ENCODE measurements around the gene LUC7L. TPM values are rescaled to one million over a fixed set of nuclear protein-coding genes. Genes with fewer than 3 reads are reported as not detected.

Gene LUC7L
- total and polyA plus RNA-seq, 7 experiments from 2014 or later, result 6.9 to 177 (median 148) TPM

DNA sequence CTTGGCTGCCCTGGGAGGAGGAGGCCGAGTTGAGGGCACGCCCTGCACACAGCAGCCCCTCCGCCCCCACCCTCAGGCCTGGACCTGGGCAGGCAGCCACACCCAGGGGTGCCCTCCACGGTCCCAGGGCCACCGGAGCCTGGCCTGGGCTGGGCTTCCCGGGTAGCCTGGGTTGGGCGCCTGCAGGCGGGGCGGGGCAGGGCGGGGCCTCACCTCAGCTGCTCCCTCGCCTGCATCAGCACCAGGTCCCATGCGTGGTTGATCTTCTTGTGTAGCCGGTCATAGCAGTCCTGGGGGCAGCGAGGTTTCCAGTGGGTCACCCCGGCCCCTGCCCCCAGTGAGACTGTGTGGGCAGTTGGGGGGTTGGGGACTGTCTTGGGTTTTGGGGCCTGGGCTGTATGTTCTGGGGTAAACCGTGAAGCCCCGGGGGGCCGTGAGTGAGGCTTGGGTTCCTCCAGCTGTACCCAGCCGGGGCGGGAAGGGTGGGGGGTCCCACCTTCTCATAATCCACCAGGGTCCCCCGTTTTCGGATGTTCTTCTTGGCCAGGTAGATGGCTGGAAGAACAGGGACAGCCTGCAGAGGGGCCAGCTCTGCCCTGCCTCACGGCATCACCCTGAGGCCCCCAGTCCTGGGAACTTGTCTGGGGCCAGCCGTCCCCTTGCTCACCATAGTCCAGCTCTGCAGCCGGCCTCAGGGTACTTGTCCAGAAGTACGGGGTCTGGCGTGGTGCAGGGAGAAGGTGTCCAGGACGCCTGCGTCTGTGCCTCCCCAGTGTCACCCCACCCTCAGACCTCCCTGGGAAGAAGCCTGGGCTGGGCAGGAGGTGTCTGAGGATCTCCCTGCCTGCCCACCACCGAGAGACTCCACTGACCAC lies 44.5 kb upstream of the LUC7L start:
- POLR2A ChIA-PET, result no interaction called here
- Mint-ChIP-seq H3K9me3 (peaks cover 0 to 2% (median 0%) of the 10 kb centered on the region in 11 donors), H3K4me1 (peaks cover 0 to 6% (median 2%) of the 10 kb centered on the region in 7 donors), H3K27ac (no peak overlapping the region), H3K4me3 (no peak overlapping the region), H3K27me3 (peaks cover 0 to 31% (median 12%) of the 10 kb centered on the region in 5 donors), H3K36me3 (no peaks in the 10 kb centered on the region)
- no peaks in the 10 kb centered on the region for H3K36me3 ChIP-seq (ENCODE audit: control insufficient read depth in 2 of 3, insufficient read depth in 3 of 3, low read length in 3 of 3)
- ATAC-seq (no peak), DNase-seq (no peak)
- H3K27me3 ChIP-seq (ENCODE audit: control insufficient read depth in 2 of 2, insufficient read depth in 2 of 2, low read length in 2 of 2), result peaks cover 0 to 3% of the 10 kb centered on the region in 2 donors
- peaks cover 0 to under 1% of the 10 kb centered on the region in 2 donors for H3K4me1 ChIP-seq (ENCODE audit: control insufficient read depth in 2 of 2, insufficient read depth in 2 of 2, low read length in 2 of 2)
- intact Hi-C loops (cut with micrococcal nuclease), result no loop called here
- no peaks in the 10 kb centered on the region for H3K9me3 ChIP-seq (ENCODE audit: control insufficient read depth in 2 of 3, low read length in 3 of 3)
- CTCF ChIA-PET, result no interaction called here
- no peak overlapping the region for H3K27ac ChIP-seq (ENCODE audit: low read depth, low read length)
- H3K4me3 ChIP-seq (ENCODE audit: low read length), result no peak overlapping the region

DNA sequence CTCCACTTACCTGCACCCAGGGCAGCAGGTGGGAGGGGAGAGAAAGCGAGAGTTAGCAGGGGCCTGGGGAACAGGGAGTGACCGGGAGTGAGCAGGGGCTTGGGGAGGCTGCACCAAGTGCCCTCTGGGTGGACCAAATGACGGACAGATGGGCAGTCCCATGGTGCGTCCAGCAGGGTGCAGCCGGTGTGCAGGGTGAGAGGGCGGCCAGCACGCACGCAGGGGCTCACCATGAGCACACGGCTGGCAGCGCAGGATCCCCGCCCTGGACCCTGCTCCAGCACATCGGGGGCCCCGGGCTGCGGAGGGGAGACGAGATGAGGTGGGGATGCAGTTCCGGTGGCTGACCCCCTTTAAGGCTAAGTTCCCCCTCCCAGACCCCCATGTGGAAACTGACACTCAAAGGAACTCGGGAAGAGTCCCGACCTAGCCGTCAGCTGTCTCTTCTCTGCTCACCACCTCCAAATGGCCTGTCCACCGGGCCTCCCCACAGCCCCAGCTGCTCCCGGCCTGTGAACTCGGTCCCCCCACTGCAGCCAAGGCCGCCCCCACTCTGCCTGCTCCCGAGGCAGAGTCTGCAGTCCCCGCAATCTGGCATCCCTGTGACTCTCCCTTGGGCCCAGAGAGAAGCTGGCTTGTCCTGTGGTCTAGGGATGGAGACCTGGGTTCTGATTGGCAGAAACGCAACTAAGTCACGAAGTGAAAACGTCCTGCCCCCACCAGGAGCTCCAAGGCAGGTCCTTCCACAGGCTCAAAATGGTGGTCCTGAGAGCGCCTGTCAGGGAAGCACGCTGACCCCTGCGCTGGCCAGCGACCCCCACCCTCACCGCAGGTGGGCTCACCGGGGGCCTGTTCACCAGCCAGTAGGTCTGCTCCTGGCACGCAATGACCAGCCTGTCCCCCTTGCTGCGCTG lies 43.6 kb upstream of the LUC7L start:
- intact Hi-C loops (cut with micrococcal nuclease), result no loop called here

DNA sequence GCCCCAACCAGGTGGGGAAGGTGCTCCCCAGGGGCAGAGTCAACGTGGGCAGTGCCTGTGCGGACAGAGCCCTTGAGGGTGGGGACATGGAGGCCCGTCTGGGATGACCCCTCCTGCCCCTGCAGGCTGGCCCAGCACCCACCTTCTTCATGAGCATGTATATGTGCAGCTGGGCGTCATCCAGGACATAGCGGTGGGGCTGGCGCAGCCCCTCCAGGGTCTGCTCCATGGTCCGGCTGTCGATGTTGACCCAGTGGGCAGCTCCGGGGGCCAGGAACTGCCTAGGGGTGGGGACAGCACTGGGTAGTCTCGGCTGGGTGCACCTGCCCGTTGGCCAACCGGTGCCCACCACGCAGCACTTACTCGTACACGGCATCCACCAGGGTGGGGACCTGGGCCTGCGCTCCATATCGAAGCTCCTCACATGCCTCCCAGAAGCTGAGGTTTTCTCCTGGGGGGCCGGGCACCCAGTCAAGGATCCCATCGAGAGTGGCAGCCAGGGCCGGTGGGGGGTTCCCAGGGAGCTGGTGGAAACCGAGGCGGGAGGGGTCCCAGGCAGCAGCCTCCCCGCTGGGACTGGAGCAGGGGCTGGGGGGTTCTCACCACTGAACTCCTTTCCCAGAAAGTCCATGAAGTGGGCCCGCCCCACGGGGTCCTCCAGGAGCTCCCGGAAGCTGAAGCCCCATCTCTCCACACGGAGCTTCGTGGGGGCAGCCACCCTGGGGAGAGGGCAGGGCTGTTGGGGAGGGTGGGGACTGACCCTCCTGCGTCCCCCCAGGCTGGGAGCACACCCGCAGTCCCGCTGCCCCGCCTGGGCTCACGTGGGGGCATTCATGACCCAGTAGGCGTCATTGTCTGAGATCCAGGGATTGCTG lies 41.4 kb upstream of the LUC7L start:
- ChIA-PET POLR2A (no interaction called here), CTCF (no interaction called here)
- intact Hi-C loops (cut with micrococcal nuclease), result no loop called here
- no peak overlapping the region for H3K27ac Mint-ChIP-seq
- peaks cover 0 to 3% (median 0%) of the 10 kb centered on the region in 11 donors for H3K9me3 Mint-ChIP-seq
- Histone ChIP-seq H3K27me3 (ENCODE audit: control insufficient read depth in 2 of 2, insufficient read depth in 2 of 2, low read length in 2 of 2) (no peaks in the 10 kb centered on the region), H3K4me3 (ENCODE audit: low read length) (no peak overlapping the region), H3K27ac (ENCODE audit: low read depth, low read length) (no peak overlapping the region), H3K4me1 (ENCODE audit: control insufficient read depth in 2 of 2, insufficient read depth in 2 of 2, low read length in 2 of 2) (no peaks in the 10 kb centered on the region), H3K36me3 (ENCODE audit: control insufficient read depth in 2 of 3, insufficient read depth in 3 of 3, low read length in 3 of 3) (no peaks in the 10 kb centered on the region), H3K9me3 (ENCODE audit: control insufficient read depth in 2 of 3, low read length in 3 of 3) (no peaks in the 10 kb centered on the region)
- H3K4me1 Mint-ChIP-seq, result peaks cover 0 to 7% (median 0%) of the 10 kb centered on the region in 7 donors
- no peak overlapping the region for H3K4me3 Mint-ChIP-seq
- H3K36me3 Mint-ChIP-seq, result no peaks in the 10 kb centered on the region
- peaks cover 0 to 9% (median 0%) of the 10 kb centered on the region in 5 donors for H3K27me3 Mint-ChIP-seq
- no peak for ATAC-seq
- DNase-seq, result no peak

More for the DNA sequence above, 43.6 kb upstream of the LUC7L start:
- Histone ChIP-seq H3K9me3 (ENCODE audit: control insufficient read depth in 2 of 3, low read length in 3 of 3) (no peaks in the 10 kb centered on the region), H3K27ac (ENCODE audit: low read depth, low read length) (no peak overlapping the region), H3K27me3 (ENCODE audit: control insufficient read depth in 2 of 2, insufficient read depth in 2 of 2, low read length in 2 of 2) (peaks cover 0 to 3% of the 10 kb centered on the region in 2 donors), H3K36me3 (ENCODE audit: control insufficient read depth in 2 of 3, insufficient read depth in 3 of 3, low read length in 3 of 3) (no peaks in the 10 kb centered on the region), H3K4me1 (ENCODE audit: control insufficient read depth in 2 of 2, insufficient read depth in 2 of 2, low read length in 2 of 2) (no peaks in the 10 kb centered on the region), H3K4me3 (ENCODE audit: low read length) (no peak overlapping the region)
- H3K27ac Mint-ChIP-seq, result no peak overlapping the region
- peaks cover 0 to 26% (median 12%) of the 10 kb centered on the region in 5 donors for H3K27me3 Mint-ChIP-seq
- ChIA-PET CTCF (no interaction called here), POLR2A (no interaction called here)
- H3K9me3 Mint-ChIP-seq, result peaks cover 0 to 2% (median 0%) of the 10 kb centered on the region in 11 donors
- no peak for ATAC-seq
- peaks cover 0 to 6% (median 0%) of the 10 kb centered on the region in 7 donors for H3K4me1 Mint-ChIP-seq
- DNase-seq, result no peak
- no peaks in the 10 kb centered on the region for H3K36me3 Mint-ChIP-seq
- no peak overlapping the region for H3K4me3 Mint-ChIP-seq

DNA sequence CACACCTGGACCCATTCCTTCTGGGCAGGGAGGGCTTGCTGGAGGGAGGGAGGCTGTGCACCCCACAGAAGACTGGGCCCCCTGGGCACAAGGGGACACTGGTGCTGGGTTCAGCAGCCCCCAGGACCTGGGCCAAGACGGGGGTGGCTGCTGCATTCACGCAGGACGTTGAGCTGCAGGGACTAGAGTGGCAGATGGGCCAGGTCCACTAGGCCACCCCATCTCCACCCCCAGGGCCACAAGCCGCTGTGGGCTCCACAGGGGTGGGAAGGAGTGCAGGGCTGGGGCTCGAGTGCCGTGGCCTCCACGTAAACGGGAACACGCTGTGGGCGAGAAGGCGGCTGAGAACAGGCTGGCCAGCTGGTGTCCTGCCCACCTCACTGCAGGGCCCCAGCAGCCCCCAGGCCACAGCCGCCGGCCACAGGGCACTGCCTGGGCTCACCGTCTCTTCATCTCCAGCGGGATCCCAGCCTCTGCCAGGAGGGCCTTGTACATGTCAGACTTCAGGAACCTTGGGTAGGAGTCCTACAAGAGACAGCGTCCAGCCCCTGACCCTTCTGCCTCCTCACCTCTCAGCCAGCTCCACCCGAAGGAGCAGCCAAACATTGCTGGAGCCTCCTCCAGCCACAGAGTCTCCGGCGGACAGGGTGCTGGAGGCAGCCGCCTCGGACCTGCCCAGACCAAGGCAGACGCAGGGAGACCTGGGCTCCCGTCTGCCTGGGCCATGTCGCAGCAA lies 40.0 kb upstream of the LUC7L start:
- CTCF ChIA-PET, result no interaction called here
- H3K27me3 ChIP-seq (ENCODE audit: control insufficient read depth in 2 of 2, insufficient read depth in 2 of 2, low read length in 2 of 2), result no peaks in the 10 kb centered on the region
- Mint-ChIP-seq H3K27ac (no peak overlapping the region), H3K36me3 (no peaks in the 10 kb centered on the region), H3K9me3 (peaks cover 0 to 3% (median 0%) of the 10 kb centered on the region in 11 donors), H3K4me1 (peaks cover 0 to 7% (median 0%) of the 10 kb centered on the region in 7 donors), H3K27me3 (peaks cover 0 to 1% (median 0%) of the 10 kb centered on the region in 5 donors), H3K4me3 (no peak overlapping the region)
- peaks cover 0 to 12% (median 0%) of the 10 kb centered on the region in 3 experiments for H3K36me3 ChIP-seq (ENCODE audit: control insufficient read depth in 2 of 3, insufficient read depth in 3 of 3, low read length in 3 of 3)
- H3K4me3 ChIP-seq (ENCODE audit: low read length), result no peak overlapping the region
- POLR2A ChIA-PET, result no interaction called here
- DNase-seq, result no peak
- no peak for ATAC-seq
- intact Hi-C loops (cut with micrococcal nuclease), result no loop called here
- no peaks in the 10 kb centered on the region for H3K9me3 ChIP-seq (ENCODE audit: control insufficient read depth in 2 of 3, low read length in 3 of 3)
- H3K27ac ChIP-seq (ENCODE audit: low read depth, low read length), result no peak overlapping the region
- no peaks in the 10 kb centered on the region for H3K4me1 ChIP-seq (ENCODE audit: control insufficient read depth in 2 of 2, insufficient read depth in 2 of 2, low read length in 2 of 2)

DNA sequence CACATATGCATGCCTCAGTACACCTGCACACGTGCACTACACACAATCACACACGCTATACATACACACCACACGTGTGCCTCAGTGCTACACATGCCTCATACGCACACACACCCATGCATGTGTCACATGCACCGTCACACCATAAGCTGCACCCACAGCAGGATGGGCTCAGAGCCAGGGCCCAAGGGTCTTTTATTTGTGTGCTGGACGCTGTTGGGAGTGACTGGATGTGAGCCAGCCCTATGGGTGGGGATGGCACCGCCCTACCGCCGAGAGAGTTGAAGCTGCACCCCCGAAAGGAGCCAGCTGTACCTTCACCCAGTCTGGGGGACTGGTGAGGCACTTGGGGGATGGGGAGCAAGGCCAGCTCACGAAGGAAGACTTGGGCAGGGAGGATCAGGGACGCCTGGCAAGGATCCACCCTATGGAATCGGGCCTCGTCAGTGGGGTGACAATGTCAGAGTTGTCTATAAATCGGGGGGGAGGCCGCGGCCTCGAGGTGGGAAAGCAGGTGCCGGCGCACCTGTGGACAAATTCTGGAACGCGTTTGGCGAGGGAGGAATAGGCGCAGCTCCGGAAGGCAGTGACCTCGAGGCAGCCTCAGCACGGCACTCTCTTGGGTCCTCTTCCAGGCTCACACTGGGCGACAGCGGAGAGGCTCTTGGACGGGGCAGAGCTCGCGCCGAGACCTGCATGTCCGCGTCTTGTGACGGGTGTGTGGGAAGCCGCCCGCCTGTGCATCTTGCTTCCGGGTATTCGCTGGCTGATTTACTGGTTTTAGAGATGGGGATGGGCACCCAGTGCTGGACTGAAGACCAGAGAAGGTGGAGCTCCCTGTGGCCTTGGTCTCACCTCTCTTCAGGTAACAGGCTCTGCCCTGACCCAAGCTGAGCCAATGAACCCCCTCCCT lies 39.1 kb upstream of the LUC7L start:
- no peak for ATAC-seq
- peaks cover 0 to 21% (median 0%) of the 10 kb centered on the region in 3 experiments for H3K36me3 ChIP-seq (ENCODE audit: control insufficient read depth in 2 of 3, insufficient read depth in 3 of 3, low read length in 3 of 3)
- intact Hi-C loops (cut with micrococcal nuclease), result no loop called here
- H3K27ac ChIP-seq (ENCODE audit: low read depth, low read length), result no peak overlapping the region
- H3K4me3 ChIP-seq (ENCODE audit: low read length), result no peak overlapping the region
- no peaks in the 10 kb centered on the region for H3K27me3 Mint-ChIP-seq
- POLR2A ChIA-PET, result no interaction called here
- H3K27me3 ChIP-seq (ENCODE audit: control insufficient read depth in 2 of 2, insufficient read depth in 2 of 2, low read length in 2 of 2), result no peaks in the 10 kb centered on the region
- peaks cover 0 to 3% (median 0%) of the 10 kb centered on the region in 11 donors for H3K9me3 Mint-ChIP-seq
- H3K9me3 ChIP-seq (ENCODE audit: control insufficient read depth in 2 of 3, low read length in 3 of 3), result no peaks in the 10 kb centered on the region
- H3K36me3 Mint-ChIP-seq, result no peaks in the 10 kb centered on the region
- H3K4me1 ChIP-seq (ENCODE audit: control insufficient read depth in 2 of 2, insufficient read depth in 2 of 2, low read length in 2 of 2), result no peaks in the 10 kb centered on the region
- CTCF ChIA-PET, result no interaction called here
- H3K27ac Mint-ChIP-seq, result no peak overlapping the region
- no peak for DNase-seq
- H3K4me1 Mint-ChIP-seq, result peaks cover 0 to 7% (median 0%) of the 10 kb centered on the region in 7 donors
- H3K4me3 Mint-ChIP-seq, result no peak overlapping the region
